ENCODE results near the gene HSD11B1. TPM values are rescaled to one million over a fixed set of nuclear protein-coding genes. Genes with fewer than 3 reads are reported as not detected.

Gene HSD11B1
- total RNA-seq, 4 donors from 2014 or later, result 1.5 to 5.9 (median 4.0) TPM; not detected in 1

- intact Hi-C loops (cut with DNase I), result no loop called here
- no peaks in the 10 kb centered on the region for H3K27me3 ChIP-seq
- no peak overlapping the region for H3K27ac ChIP-seq
- no peaks in the 10 kb centered on the region for H3K4me1 ChIP-seq
- no peaks in the 10 kb centered on the region for H3K9me3 ChIP-seq
- H3K36me3 ChIP-seq, result no peaks in the 10 kb centered on the region
- no peak overlapping the region for H3K4me3 ChIP-seq
- TF ChIP-seq CTCF (IDR thresholded peaks at IDR 0.05) (no peak), POLR2A (IDR thresholded peaks at IDR 0.05) (no peak)
- DNase-seq, result no peak
- WGBS, 2 donors, result 92 to 98% methylated on average over 2 to 3 of the region's 3 CpGs
Observed at GRCh38 chr1:209706622-209707021, 2.0 kb downstream of the HSD11B1 start.

DNA sequence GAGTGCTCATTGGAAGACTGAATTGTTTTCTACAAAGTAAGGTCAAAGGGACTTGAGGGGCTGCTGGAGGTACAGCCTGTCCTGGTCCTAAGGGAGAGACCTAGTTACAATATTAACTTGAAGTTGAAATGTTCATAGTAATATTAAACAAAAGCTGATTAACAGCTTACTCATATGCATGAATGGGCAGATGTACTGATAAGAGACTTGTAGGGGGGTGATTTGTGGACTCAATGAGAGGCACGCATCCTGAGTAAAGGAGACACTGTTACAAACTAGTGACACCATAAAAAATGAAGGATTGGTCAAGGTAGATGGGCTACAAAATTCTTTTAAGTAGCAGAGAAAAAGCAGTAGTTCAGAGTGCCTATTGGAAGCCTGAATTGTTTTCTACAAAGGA is 2.7 kb downstream of the HSD11B1 start:
- 90 to 93% methylated on average over 1 of the region's 1 CpG for WGBS, 2 donors
- DNase-seq, result no peak
- Histone ChIP-seq H3K4me1 (no peaks in the 10 kb centered on the region), H3K36me3 (no peaks in the 10 kb centered on the region), H3K27ac (no peak overlapping the region), H3K27me3 (no peaks in the 10 kb centered on the region), H3K9me3 (no peaks in the 10 kb centered on the region), H3K4me3 (no peak overlapping the region)
- intact Hi-C loops (cut with DNase I), result no loop called here
- TF ChIP-seq CTCF (IDR thresholded peaks at IDR 0.05) (no peak), POLR2A (IDR thresholded peaks at IDR 0.05) (no peak)

GRCh38 chr1:209708297-209708696 is 3.7 kb downstream of the HSD11B1 start:
- H3K4me1 ChIP-seq, result no peaks in the 10 kb centered on the region

GRCh38 chr1:209710093-209710492 is 5.4 kb downstream of the HSD11B1 start:
- DNase-seq, result no peak
- TF ChIP-seq POLR2A (IDR thresholded peaks at IDR 0.05) (no peak), CTCF (IDR thresholded peaks at IDR 0.05) (no peak)
- WGBS, 2 donors, result 58 to 75% methylated on average over 2 of the region's 2 CpGs
- H3K9me3 ChIP-seq, result no peaks in the 10 kb centered on the region
- no peaks in the 10 kb centered on the region for H3K36me3 ChIP-seq
- H3K27ac ChIP-seq, result no peak overlapping the region
- H3K4me1 ChIP-seq, result peaks cover 0 to 5% (median 0%) of the 10 kb centered on the region in 3 donors
- intact Hi-C loops (cut with DNase I), result no loop called here
- no peaks in the 10 kb centered on the region for H3K27me3 ChIP-seq
- H3K4me3 ChIP-seq, result no peak overlapping the region

More at GRCh38 chr1:209708297-209708696, 3.7 kb downstream of the HSD11B1 start:
- intact Hi-C loops (cut with DNase I), result no loop called here
- no peak for DNase-seq
- H3K36me3 ChIP-seq, result no peaks in the 10 kb centered on the region
- WGBS, 2 donors, result 75 to 82% methylated on average over 2 to 4 of the region's 4 CpGs
- no peak overlapping the region for H3K4me3 ChIP-seq
- no peaks in the 10 kb centered on the region for H3K9me3 ChIP-seq
- TF ChIP-seq POLR2A (IDR thresholded peaks at IDR 0.05) (no peak), CTCF (IDR thresholded peaks at IDR 0.05) (no peak)
- H3K27me3 ChIP-seq, result no peaks in the 10 kb centered on the region
- no peak overlapping the region for H3K27ac ChIP-seq

DNA sequence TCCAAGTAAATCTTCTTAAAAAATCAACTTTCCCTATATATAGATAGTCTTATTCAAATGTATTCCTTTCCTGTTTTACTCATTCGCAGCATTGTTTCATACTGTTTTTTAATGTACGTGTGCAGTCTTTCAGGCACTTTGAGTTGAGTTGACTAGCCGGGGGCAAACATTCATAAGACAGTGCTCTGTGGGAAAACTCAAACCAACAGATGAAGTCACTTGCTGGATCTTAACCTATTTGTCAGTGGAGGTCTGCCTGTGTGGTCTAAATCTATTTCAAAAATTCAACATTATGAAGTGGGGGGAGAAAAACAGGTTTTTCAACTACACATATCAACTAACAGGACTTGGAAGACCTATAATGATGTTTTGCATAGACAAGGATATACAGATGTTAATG is 6.2 kb downstream of the HSD11B1 start:
- intact Hi-C loops (cut with DNase I), result no loop called here
- Histone ChIP-seq H3K27ac (no peak overlapping the region), H3K4me1 (peaks cover 0 to 12% (median 0%) of the 10 kb centered on the region in 3 donors), H3K9me3 (no peaks in the 10 kb centered on the region), H3K27me3 (no peaks in the 10 kb centered on the region), H3K4me3 (no peak overlapping the region), H3K36me3 (no peaks in the 10 kb centered on the region)
- TF ChIP-seq POLR2A (IDR thresholded peaks at IDR 0.05) (no peak), CTCF (IDR thresholded peaks at IDR 0.05) (no peak)
- WGBS, 2 donors, result 79 to 89% methylated on average over 3 of the region's 3 CpGs
- no peak for DNase-seq
